AML-193 (cell line): ENCODE data around the gene GIMAP8.
"Not testable (repeated sequence)": the region's sequence is repeated elsewhere in the genome, so short reads cannot be mapped to it uniquely, and the experiment has no call there.

ENCODE experiments used
- DNase-seq, 2 experiments: peaks; one replicate each; lab custom pipeline; 2025; lab: John Stamatoyannopoulos, UW

The GIMAP8 gene

DNA sequence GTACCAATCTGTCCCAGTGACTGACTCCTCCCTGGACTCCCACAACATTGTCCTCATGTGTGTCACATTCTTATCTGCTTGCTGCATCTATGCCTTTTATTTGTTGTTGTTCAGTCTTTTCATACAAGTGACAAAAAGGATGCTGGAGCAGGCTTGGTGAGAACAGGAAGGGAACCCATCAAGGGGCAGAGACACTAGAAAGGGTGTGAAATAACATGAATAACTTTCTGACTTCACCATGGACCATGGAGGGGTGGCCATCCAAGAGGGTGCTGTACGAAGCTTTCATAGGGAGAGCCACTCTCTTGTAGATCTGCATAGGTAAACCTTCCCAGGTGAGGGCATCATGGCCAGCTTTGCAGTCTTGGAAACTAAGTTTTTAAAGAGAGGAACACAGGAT lies 14.5 kb downstream of the GIMAP8 start:
- DNase-seq: no peak

DNA sequence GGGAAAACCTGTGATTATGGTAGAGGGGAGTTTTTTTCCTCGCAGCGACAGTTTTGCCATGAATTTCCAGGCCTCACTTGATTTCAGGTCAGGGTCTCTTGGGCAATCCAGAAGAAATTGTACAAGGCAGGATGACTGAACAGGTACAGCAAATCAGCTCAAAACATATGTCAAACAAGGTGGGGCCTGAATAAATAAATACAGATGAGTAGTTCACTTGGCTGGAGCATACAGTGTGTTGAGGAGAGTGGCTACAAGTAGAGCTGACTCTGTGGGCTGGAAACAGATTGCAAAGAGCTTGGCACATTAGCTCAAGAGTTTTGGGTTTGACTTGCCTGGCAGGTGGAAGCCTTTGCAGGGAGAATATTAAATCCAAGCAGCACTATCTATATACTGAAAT lies 15.0 kb downstream of the GIMAP8 start:
- no peak for DNase-seq

DNA sequence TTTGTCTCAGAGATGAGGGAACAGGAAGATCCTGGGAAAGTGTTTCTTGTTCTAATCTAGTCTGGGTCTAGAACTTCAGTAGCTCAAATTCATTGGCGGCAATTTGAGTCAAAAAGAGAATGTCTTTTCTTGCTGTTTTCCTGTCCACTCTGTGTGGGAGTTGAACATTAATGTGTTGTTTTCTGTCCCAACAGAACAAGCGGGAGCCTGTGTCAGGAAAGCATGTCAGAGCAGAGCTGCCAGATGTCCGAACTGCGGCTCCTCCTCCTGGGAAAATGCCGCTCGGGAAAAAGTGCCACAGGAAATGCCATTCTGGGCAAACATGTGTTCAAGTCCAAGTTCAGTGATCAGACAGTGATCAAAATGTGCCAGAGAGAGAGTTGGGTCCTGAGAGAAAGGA lies 16.0 kb downstream of the GIMAP8 start:
- no peak for DNase-seq

DNA sequence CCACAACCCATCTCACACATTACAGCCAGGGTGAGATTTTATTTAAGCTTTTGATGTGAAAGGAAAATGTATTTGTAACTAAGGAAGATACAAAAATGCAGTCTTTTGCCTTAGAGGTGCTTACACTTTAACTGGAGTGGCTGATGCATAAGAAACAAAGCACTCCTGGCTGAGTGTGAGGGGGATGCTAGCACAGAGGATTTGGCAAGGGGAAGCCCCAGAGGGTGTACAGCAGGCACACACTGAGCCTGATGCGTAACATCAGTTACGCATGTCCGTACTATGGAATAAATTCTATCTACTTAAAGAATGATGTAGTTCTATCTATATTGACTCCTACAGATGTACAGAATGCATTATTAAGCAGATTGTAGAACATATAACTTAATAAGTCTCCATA lies 17.8 kb downstream of the GIMAP8 start:
- no peak for DNase-seq

DNA sequence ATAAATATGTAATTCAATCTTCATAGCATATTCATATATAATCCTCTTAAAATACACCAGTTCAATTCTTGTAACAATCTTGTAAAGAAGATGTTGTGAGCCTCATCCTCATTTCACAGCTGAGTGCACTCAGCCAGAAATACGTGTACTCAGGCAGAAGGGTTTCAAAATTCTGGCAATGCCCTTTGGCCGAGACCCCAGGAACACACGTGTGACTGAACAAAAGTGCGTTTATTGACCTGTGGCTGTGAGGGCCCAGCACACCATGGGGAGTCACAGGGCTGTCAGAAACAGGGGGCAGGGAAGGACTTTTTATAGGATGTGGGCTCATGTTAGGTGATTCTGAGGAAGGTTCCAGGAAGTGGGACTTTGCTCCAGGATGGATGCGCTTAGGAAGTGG lies 21.5 kb downstream of the GIMAP8 start:
- DNase-seq: no peak

DNA sequence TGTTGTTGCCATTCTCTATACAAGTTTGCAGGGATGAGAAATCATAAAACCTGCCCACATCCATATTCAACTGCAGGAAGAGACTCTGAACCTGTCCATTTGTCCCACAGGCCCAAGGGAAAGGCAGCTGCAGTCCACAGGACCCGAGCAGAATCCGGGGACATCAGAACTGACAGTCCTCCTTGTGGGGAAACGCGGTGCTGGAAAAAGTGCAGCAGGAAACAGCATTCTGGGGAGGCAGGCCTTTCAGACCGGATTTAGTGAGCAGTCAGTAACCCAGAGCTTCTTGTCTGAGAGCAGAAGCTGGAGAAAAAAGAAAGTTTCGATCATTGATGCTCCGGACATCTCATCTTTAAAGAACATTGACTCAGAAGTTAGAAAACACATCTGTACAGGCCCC lies 23.5 kb downstream of the GIMAP8 start:
- DNase-seq: no peak

DNA sequence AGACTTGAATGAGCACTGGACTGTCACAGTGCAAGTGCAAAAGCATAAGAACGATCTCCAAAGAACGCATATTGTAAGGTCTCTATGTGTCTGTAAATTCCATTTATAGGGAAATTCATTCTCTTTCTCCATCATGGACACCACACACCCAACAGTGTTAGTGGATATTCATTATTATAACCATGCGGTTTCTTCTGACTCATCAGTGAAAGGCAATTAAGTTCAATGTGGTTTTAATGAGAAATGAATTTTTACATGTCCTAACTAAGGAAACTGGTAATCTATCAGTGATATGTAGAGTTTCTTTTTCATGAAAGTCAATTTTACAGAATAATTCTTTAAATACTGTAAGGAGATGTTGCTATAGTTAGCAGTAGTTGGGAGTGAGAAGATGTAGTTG lies 25.9 kb downstream of the GIMAP8 start:
- no peak for DNase-seq

DNA sequence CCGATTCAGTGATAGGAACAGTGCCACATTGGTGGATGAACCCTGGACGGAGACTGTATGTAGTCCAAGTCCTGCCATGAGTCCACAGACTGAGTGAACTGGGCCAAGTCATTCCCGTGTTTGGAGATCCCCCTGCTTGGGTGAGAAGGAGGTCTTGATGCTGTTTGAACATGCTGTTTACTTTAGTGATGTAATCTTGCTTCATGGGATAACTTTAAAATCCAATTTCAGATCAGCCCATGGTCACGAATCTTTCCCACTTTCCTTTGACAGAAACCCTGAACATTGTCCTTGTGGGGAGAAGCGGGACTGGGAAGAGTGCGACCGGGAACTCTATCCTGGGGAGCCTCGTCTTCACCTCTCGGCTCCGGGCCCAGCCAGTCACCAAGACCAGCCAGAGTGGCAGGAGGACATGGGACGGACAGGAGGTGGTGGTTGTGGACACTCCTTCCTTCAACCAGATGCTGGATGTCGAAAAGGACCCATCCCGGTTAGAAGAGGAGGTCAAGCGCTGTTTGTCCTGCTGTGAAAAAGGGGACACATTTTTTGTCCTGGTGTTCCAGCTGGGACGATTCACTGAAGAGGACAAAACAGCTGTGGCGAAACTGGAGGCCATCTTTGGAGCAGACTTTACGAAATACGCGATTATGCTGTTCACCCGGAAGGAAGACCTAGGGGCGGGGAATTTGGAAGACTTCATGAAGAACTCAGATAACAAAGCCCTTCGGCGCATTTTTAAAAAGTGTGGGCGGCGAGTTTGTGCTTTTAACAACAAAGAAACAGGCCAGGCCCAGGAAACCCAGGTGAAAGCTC lies 26.6 kb downstream of the GIMAP8 start:
- DNase-seq: no peak

DNA sequence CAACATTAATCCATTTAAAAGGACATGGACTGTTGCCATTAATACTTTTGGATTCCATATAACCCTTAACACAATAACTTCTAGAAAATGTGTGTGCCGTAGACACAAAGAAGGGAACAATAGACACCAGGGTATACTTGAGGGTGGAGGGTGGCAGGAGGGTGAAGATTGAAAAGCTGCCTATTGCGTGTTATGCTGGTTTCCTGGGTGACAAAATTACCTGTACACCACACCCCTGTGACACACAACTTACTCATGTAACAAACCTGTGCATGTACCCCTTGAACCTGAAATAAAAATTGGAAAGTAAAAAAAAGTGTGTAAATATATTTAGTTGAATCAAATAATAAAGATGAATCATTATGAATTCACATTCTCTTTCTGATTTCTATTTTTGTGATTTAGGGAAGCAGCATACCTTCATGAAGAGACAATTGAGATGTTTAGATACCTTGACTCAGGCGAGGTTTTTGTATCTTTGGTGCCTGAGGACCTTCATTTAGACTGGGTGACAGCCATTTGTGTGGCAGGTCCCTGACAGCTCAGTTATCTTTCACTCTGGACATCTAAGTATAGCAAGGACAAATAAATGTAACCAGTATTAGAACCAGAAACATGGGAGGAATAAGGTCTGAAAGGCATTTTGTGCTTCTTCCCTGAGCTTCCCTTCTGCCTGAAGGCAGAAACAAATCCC lies 28.7 kb downstream of the GIMAP8 start:
- no peak for DNase-seq

DNA sequence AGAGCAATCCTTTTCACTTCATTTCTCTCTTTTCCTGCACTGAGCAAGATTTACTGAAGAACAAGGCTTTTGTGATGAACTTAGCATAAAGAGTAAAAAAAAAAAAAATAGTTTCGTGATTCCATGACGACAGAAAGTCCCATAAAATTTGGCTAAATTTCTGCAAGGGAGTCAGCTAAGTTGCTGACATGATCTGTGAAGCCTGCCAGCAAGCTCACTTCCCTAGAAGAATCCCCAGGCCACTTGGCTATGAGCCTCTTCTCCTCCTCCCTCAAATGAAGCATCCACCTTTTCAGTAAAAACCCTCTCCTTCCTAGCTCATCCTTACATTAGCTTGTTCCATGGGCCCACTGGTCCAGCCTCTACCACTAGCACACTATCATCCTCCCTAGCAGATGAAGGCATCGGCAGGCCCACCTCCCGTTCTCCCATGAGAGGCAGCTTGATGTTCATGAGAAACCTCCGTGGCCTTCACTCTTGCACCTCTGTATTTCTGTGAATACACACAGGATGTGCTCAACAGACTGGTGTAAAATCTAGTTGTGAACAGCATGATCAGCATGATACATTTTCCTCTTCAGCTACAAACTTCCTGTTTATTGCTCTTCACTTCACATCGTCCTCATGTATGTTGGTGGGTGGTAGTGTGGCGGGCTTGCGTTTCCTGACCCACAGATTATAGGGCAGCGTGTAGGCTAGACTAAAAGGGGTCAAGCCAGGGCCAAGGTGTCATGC lies 30.9 kb downstream of the GIMAP8 start:
- DNase-seq: no peak

DNA sequence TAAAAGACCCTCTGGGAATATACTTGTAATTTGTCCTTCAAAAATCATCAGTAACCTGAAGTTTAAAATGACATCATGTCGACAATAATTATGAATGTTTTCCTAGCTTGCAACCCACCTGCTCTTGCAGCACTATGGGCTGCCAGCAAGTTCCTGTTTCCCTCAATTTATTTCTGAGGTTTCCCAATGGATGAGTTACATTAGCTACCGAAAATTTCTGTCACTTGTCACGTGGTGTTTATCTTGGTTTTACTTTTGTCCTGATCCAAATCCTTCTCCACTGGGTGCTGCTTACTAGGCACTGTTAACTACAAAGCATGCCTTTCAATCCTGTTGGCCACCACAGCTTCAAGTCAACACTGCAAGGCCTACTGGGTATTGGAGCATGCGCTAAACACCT lies 31.5 kb downstream of the GIMAP8 start:
- DNase-seq: no peak

DNA sequence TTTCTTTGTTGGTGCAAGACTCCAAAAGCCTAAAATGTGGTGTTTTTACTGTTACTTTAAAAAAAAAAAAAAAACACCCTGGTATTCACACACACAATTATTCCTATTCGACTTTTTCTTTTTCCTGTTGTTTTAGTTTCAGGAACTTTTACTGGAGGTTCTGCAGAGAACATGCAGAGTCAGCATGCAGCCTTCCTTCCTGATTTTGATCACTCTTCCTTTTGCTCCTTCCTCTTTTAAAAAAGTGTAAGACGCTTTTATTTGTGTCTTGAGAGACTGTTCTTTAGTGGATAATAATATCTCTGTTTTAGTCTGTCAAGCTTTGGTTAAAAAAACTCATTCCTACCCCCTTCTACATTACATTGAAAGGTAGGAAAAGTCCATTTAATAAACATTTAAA lies 33.1 kb downstream of the GIMAP8 start:
- DNase-seq: peak; percentile 30 to 49

DNA sequence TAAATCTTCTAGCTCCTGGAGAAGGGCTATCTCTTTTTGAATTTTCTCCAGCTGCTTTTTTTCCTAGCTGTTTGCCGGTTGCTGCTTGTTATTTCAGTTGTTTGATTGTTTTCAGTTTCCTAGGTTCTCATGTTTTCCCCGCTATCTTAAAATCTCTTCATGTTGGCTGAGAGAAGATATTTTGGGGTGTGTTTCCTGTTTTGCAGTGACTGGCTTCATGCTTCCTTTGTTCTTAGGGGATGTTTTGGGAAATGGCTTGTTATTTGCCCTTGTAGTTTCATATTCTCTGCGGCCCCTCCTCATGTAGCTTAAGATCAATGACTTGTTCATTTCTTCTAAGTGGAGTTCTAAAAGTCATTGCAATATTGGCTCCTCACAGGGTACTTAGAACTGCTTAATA lies 33.6 kb downstream of the GIMAP8 start:
- not testable (repeated sequence) for DNase-seq

DNA sequence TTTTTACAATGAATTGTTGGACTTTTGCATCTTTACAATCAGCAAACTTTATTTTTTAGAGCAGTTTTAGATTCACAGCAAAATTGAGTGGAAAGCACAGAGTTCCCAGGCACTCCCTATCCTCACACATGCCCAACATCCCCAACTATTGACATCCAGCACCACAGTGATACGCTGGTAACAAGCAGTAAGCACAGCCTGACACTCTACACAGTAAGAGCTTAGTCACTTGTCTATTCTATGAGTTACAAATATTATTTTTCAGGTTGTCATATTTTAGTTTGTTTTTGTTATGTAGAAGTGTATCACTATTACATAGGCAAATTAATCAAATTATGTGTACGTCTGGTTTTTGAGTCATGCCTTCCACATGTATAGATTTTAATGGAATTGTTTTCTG lies 37.2 kb downstream of the GIMAP8 start:
- no peak for DNase-seq

DNA sequence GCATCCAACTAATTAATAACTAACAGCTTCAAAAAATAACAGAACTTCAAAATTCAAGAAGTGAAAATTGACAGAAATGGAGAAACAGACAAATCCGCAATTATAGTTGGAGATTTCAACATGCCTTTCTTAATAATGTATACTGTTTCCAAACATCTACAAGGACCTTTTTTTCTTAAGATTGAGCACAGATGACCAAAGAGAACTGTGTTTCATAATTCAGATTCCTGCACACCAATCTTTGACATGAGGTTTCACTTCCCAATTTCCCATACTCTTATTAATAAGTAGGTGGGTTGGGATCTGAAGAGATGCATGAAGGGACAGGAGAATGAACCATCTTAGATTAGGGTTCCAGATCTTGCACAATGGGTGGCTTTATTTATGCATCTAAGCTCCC lies 39.4 kb downstream of the GIMAP8 start:
- peak; percentile 52 to 65 for DNase-seq

DNA sequence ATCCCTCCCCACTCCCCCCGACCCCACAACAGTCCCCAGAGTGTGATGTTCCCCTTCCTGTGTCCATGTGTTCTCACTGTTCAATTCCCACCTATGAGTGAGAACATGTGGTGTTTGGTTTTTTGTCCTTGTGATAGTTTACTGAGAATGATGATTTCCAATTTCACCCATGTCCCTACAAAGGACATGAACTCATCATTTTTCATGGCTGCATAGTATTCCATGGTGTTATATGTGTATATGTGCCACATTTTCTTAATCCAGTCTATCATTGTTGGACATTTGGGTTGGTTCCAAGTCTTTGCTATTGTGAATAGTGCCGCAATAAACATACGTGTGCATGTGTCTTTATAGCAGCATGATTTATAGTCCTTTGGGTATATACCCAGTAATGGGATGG lies 43.0 kb downstream of the GIMAP8 start:
- DNase-seq: not testable (repeated sequence)

DNA sequence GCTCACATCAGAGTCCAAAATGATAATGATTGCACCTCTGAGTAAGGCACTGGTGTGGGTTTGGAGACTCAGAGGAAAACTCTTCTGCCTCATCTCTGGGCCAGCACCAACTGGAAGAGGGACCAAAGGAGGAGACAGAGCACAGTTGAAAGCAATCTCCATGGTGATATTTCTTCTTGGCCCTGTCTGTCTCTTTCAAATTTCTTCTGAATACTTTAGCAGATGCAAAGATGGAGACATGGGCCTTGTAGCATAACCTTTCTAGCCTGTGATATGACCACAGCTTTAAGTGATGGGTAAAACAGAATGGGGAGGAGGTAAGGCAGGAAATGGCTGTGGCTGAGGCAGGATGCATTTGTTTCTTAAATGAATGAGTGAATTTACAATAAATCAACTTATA lies 52.1 kb downstream of the GIMAP8 start:
- no peak for DNase-seq

DNA sequence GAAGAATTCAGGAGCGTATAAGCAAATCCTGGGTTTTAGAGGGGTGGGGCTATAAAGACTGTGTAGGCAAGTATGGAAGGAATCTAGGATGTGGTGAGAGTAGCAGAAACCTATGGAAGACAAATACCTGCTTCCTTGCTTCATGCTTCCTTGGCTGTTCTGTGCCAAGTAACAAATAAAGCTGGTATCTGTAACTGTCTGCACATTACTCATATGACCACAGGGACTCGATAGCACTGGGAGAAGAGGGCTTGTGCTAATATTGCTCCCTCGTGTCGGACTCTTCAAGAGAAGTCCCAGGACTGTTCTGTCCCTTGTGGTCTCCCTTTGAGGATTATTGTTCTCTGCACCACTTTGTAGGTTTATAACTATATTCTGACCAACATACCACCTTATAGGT lies 52.7 kb downstream of the GIMAP8 start:
- no peak for DNase-seq

DNA sequence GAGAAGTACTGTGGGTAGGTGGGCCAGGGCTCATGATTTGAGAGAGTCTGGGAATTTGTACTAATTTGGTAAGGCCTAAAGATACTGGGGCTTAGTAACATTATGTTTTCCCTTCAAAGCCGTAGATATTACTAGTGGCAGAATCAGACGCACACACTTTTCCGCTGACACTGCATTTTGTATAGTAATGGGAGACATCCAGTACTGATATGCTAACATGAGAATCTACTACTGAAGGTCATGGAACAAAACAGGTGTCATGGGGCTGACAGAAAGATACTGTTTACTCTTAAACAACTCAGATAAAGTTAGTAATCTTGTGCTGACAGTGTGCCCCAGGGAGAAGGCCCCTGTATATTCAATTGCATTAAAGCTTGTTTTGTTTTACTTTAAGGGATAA lies 53.2 kb downstream of the GIMAP8 start:
- DNase-seq: no peak

DNA sequence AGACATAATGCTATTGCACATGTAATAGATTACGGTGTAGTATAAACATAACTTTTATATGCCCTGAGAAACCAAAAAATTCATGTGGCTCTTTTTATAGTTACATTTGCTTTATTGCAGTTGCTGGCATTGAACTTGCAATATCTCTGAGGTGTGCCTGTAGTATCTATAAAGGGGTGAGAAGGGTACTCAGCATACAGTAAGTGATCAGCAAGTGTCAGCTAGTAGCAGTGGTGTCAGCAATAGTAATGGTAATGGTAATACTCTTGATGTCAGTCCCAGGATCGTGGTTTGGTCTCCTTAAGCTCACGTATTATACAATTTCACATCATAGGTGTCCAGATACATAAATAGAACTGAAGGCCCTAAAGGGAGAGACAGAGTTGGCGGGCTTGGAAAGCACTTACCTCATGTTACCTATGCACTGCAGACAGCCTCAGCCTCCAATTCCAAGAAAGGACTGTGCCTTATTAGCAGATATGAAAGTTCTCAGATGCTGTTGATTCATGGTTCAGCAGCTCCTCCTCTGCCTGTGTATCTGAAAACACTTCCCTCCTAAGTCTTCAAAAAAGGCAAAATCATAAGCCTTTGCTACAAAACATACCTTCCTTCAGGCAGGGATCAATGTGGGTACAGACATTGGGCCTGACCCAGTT lies 57.6 kb downstream of the GIMAP8 start:
- DNase-seq: no peak

DNA sequence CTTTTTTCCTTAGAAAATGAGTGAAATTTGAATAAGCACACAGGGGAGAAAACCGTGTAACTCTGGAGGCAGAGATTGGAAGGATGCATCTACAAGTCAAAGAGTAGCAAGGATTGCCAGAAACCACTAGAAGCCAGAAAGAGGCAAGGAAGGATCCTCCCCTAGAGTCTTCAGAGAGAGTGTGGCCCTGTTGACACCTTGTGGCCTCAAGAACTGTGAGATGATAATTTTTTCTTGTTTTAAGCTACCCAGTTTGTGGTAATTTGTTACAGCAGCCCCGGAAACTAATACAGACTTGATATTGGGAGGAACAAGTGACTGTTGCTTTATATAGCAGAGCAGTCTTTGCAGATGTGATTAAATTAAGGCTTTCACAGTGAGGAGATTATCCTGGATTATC lies 60.6 kb downstream of the GIMAP8 start:
- DNase-seq: no peak

DNA sequence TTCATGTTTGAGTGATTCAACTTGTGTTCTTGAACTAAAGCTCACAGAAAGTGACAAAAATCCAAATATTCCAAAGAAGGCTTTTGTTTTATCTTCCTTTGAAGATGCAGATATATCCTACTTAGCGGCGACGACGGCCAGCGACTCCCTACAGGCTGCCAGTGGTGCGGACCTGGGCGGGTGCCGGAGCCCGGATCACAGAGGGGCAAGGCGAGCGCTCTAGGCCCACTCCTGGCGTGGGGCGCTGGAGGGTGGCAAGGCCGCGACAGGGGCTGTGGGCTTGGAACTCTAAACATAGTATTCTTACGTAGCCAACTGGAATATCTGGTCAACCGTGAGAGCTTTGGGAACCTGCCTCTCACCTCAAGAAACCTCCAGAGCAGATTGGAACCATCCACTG lies 63.3 kb downstream of the GIMAP8 start:
- no peak for DNase-seq
